OCI-LY3 (cell line): ENCODE results near the gene MYO5A.
A peak's percentile ranks its signal among the peaks of the same experiment; 100 is the strongest.

Experiments
- H2AFZ ChIP-seq: fragments of 200-600, 300-600 bp; shearing (Covaris generic); 2 replicates; pipeline ENCODE4 v1.6.0; 2014; ENCODE audit warnings: antibody characterized with exemption, low read depth, low read length
- H3K27ac ChIP-seq: fragments of 200-600, 300-600 bp; sonication (generic); 2 replicates; pipeline ENCODE4 v1.5.1; 2014; ENCODE audit warnings: mild to moderate bottlenecking, low read length, moderate library complexity, mixed read lengths
- H3K27me3 ChIP-seq: fragments of 200-600, 300-600 bp; sonication (generic); 2 replicates; pipeline ENCODE4 v1.6.1; 2014; ENCODE audit warnings: low read depth, low read length, mixed read lengths
- H3K36me3 ChIP-seq: fragments of 200-600, 300-600 bp; sonication (generic); replicated peaks from 2 replicates; pipeline ENCODE3; 2014; ENCODE audit warnings: low read depth, low read length, mixed read lengths
- H3K4me1 ChIP-seq: fragments of 300-600, 200-600 bp; sonication (generic); 2 replicates; pipeline ENCODE4 v1.6.1; 2014; ENCODE audit warnings: low read length, mixed read lengths
- H3K4me2 ChIP-seq: fragments of 200-600, 300-600 bp; sonication (generic); 2 replicates; pipeline ENCODE4 v1.6.1; 2014; ENCODE audit warnings: low read length, mixed read lengths
- H3K4me3 ChIP-seq: fragments of 300-600, 200-600 bp; sonication (generic); 2 replicates; pipeline ENCODE4 v1.5.1; 2014; ENCODE audit warnings: antibody characterized with exemption, mild to moderate bottlenecking, low read length, moderate library complexity
- H3K79me2 ChIP-seq: fragments of 300-600, 200-600 bp; shearing (Covaris generic); 2 replicates; pipeline ENCODE4 v1.6.1; 2014; ENCODE audit warnings: mild to moderate bottlenecking, low read length, mixed read lengths
- H3K9ac ChIP-seq: fragments of 300-600, 200-600 bp; shearing (Covaris generic); 2 replicates; pipeline ENCODE4 v1.6.0; 2014; ENCODE audit warnings: mild to moderate bottlenecking, low read length, moderate library complexity
- H3K9me3 ChIP-seq: fragments of 200-600, 300-600 bp; shearing (Covaris generic); 2 replicates; pipeline ENCODE4 v1.6.1; 2014; ENCODE audit warnings: low read length, mixed read lengths; ENCODE audit not compliant: insufficient read depth
- H4K20me1 ChIP-seq: fragments of 200-600, 300-600 bp; sonication (generic); 2 replicates; pipeline ENCODE4 v1.6.1; 2016; ENCODE audit warnings: low read length, mixed read lengths; ENCODE audit not compliant: insufficient read depth
- CTCF ChIP-seq: fragments of 200-600, 300-600 bp; sonication (generic); IDR thresholded peaks from 2 replicates; pipeline ENCODE4 v1.5.1; 2014; ENCODE audit warnings: antibody characterized with exemption, low read length, low read depth
- EZH2phosphoT487 ChIP-seq: fragments of 200-600 bp; shearing (Covaris generic); IDR thresholded peaks from 2 replicates; pipeline ENCODE4 v1.6.1; 2018; ENCODE audit warnings: antibody characterized with exemption, mixed run types, low read depth

The MYO5A gene

GRCh38 chr15:52306270-52306669, 222.4 kb downstream of the MYO5A start:
- H4K20me1 ChIP-seq = no peaks in the 10 kb centered on the region
- H3K4me1 ChIP-seq = peaks cover 40% of the 10 kb centered on the region
- H2AFZ ChIP-seq = no peak overlapping the region
- TF ChIP-seq CTCF (no peak), EZH2phosphoT487 (no peak)
- H3K9me3 ChIP-seq = no peaks in the 10 kb centered on the region
- no peak overlapping the region for H3K9ac ChIP-seq
- H3K27ac ChIP-seq = no peak overlapping the region
- no peak overlapping the region for H3K4me3 ChIP-seq
- H3K27me3 ChIP-seq = no peaks in the 10 kb centered on the region
- no peaks in the 10 kb centered on the region for H3K79me2 ChIP-seq
- H3K36me3 ChIP-seq = peaks cover 10% of the 10 kb centered on the region
- H3K4me2 ChIP-seq = no peak overlapping the region

GRCh38 chr15:52303093-52303772, 225.4 kb downstream of the MYO5A start:
- Histone ChIP-seq H3K9me3 (no peaks in the 10 kb centered on the region), H3K4me2 (no peak overlapping the region), H3K9ac (no peak overlapping the region), H4K20me1 (no peaks in the 10 kb centered on the region), H3K36me3 (peaks cover 6% of the 10 kb centered on the region), H2AFZ (no peak overlapping the region), H3K27ac (no peak overlapping the region), H3K27me3 (no peaks in the 10 kb centered on the region), H3K4me3 (no peak overlapping the region), H3K4me1 (peaks cover 16% of the 10 kb centered on the region), H3K79me2 (no peaks in the 10 kb centered on the region)
- no peak for TF ChIP-seq CTCF
- TF ChIP-seq EZH2phosphoT487 = no peak

GRCh38 chr15:52301265-52301847, 227.3 kb downstream of the MYO5A start:
- Histone ChIP-seq H3K27me3 (no peaks in the 10 kb centered on the region), H3K36me3 (peaks cover 6% of the 10 kb centered on the region), H3K4me2 (no peak overlapping the region), H4K20me1 (no peaks in the 10 kb centered on the region), H3K4me3 (no peak overlapping the region), H3K9me3 (no peaks in the 10 kb centered on the region), H3K4me1 (no peaks in the 10 kb centered on the region), H3K9ac (no peak overlapping the region), H3K79me2 (no peaks in the 10 kb centered on the region), H2AFZ (no peak overlapping the region), H3K27ac (no peak overlapping the region)
- no peak for TF ChIP-seq EZH2phosphoT487
- TF ChIP-seq CTCF = no peak

DNA sequence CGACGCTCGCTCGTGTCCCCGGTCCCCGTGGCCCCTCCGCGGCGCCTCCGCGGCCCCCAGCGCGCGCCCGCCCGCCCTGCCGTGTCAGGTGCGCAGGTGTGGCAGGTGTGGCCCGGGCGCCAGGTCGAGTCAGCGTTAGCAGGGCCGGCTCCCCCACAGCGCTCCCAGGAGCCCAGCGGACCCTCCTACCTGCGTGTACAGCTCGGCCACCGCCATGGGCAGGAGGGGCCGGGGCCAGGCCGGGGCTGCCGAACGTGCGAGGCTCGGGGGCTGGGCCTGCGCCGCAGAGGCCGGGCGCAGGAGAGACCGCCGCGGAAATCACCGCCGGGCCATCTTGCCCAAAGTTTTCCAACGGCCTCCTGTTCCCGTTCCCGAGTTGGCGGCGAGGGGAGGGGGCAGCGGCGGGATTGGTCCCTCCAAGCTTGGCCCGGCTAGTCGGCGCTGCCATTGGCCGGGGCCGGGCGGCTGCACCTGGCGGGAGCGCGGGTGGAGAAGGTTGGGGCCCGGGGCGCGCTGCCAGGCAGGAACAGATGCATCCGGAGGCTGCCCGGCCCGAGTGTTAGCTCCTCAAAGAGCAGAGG, 233.2 kb downstream of the MYO5A start, which contains the start of gene MYO5C:
Gene MYO5C, minus strand, starts transcription at position 384 of the 581 bp plus-strand sequence. Its CDS starts 168 bp downstream, at position 216.
- Histone ChIP-seq H3K4me3 (peak within 1 kb of the TSS; percentile 75), H3K27me3 (peaks cover 4% of the 10 kb centered on the region; the same call in 1 of the 2 replicates), H3K27ac (no peak within 1 kb of the TSS), H3K79me2 (no peaks in the 10 kb centered on the region), H3K4me1 (peaks cover 37% of the 10 kb centered on the region), H2AFZ (peak within 1 kb of the TSS; percentile 47; the same call in 1 of the 2 replicates), H3K9me3 (no peaks in the 10 kb centered on the region), H3K9ac (peak within 1 kb of the TSS; percentile 28; the same call in 1 of the 2 replicates), H3K36me3 (no peaks in the 10 kb centered on the region), H3K4me2 (peak within 1 kb of the TSS; percentile 69), H4K20me1 (no peaks in the 10 kb centered on the region)
- TF ChIP-seq EZH2phosphoT487 (no peak), CTCF (no peak)
